SH-SY5Y (cell line): ENCODE results near the gene CYB5R3.

Source experiments
- GATA2 ChIP-seq: IDR thresholded peaks from 2 replicates; pipeline ENCODE4 v1.6.1; 2011; ENCODE audit warnings: mild to moderate bottlenecking, low read depth, low read length
- GATA3 ChIP-seq: IDR thresholded peaks from 2 replicates; pipeline ENCODE4 v1.6.1; 2011; ENCODE audit warnings: low read depth, mild to moderate bottlenecking, low read length, moderate library complexity

DNA sequence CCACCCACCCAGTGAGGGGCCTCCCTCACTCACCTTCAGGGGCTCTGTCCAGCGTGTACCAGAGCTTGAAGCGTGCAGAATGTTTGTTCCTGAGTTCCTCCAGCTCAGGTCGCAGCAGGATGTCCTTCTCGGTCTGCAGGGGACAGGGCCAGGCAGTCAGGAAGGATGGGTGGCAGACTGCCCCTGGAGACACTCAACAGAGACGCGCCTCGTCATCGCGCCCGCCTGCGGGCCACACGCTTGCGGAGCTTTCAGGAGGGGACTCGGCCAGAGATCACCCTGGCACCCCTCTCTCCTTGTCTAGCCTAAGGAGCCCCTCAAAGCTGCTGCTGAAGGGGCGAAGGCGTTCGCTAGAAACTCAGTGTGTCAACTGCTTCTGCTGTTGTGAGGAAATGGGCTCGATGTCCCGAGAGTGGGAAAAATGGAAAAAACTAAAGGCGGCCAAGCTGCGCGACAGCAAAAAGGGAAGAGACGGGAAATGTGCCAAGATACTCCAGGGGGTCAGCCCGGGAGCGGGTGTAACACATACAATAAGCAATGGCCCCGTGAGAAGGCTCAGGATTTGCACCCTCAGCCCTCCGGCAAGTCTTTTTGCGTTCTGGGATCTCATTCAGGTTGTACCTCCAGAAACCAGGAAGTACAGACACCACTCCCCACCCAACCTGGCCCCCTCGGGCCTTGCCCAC lies 25.3 kb downstream of the CYB5R3 start:
- TF ChIP-seq GATA2 (no peak), GATA3 (no peak)
